Sigmoid colon (tissue), 4 donors: Measurements from ENCODE around the gene PIGH.

Experiments
- CTCF ChIP-seq, 4 experiments: fragments of 450-650 bp in 3 of 4; fragments of 200-600 bp in 1 of 4; IDR thresholded peaks; one replicate each; pipeline ENCODE4 v1.5.1; 2016 to 2019; ENCODE audit warnings: antibody characterized with exemption in 4 of 4, mild to moderate bottlenecking in 3 of 4, moderate library complexity in 2 of 4
- EP300 ChIP-seq, 4 donors: sonication (generic); formaldehyde crosslinking; IDR thresholded peaks; one replicate each; pipeline ENCODE4 v1.6.1; 2017; ENCODE audit warnings: antibody characterized with exemption in 4 of 4
- POLR2A ChIP-seq, 2 donors: fragments of 450-650 bp; IDR thresholded peaks; one replicate each; pipeline ENCODE4 v1.6.1; 2016; ENCODE audit warnings: antibody characterized with exemption in 2 of 2, mild to moderate bottlenecking in 2 of 2, moderate library complexity in 2 of 2
- POLR2AphosphoS5 ChIP-seq, 4 donors: sonication (generic); formaldehyde crosslinking; IDR thresholded peaks; one replicate each; pipeline ENCODE4 v1.6.1; 2017; ENCODE audit warnings: antibody characterized with exemption in 4 of 4

GRCh38 chr14:67571991-67572323, 28.1 kb downstream of the PIGH start:
- no peak for TF ChIP-seq POLR2A (IDR thresholded peaks at IDR 0.05)
- no peak for TF ChIP-seq CTCF (IDR thresholded peaks at IDR 0.05)
- TF ChIP-seq EP300 (IDR thresholded peaks at IDR 0.05), result no peak
- no peak for TF ChIP-seq POLR2AphosphoS5 (IDR thresholded peaks at IDR 0.05)
